GM18526 (cell line): ENCODE measurements around the gene TNRC6C.

Experiments used
- POLR2A ChIP-seq: IDR thresholded peaks from 3 replicates; pipeline ENCODE4 v1.6.1; 2011; ENCODE audit not compliant: insufficient read length; ENCODE audit errors: extremely low read depth

Gene TNRC6C

GRCh38 chr17:78019976-78020716 is 61.6 kb downstream of the TNRC6C start:
- no peak for TF ChIP-seq POLR2A

GRCh38 chr17:78020717-78021108 is 62.2 kb downstream of the TNRC6C start:
- no peak for TF ChIP-seq POLR2A

GRCh38 chr17:78022425-78022824 is 63.9 kb downstream of the TNRC6C start:
- no peak for TF ChIP-seq POLR2A

GRCh38 chr17:78023042-78023441 is 64.5 kb downstream of the TNRC6C start:
- TF ChIP-seq POLR2A, result no peak

GRCh38 chr17:78026381-78026780 is 67.9 kb downstream of the TNRC6C start:
- TF ChIP-seq POLR2A, result no peak

- TF ChIP-seq POLR2A, result no peak
Observed at GRCh38 chr17:78027121-78027520, 68.6 kb downstream of the TNRC6C start.

GRCh38 chr17:78029697-78030096 is 71.2 kb downstream of the TNRC6C start:
- TF ChIP-seq POLR2A, result no peak

- TF ChIP-seq POLR2A, result no peak
Observed at GRCh38 chr17:78031435-78031834, 72.9 kb downstream of the TNRC6C start.

- TF ChIP-seq POLR2A, result no peak
Observed at GRCh38 chr17:78032166-78032565, 73.7 kb downstream of the TNRC6C start.

GRCh38 chr17:78034429-78035091 is 76.1 kb downstream of the TNRC6C start:
- no peak for TF ChIP-seq POLR2A

- TF ChIP-seq POLR2A, result no peak
Observed at GRCh38 chr17:78037280-78037679, 78.8 kb downstream of the TNRC6C start.

GRCh38 chr17:78038748-78039288 is 80.3 kb downstream of the TNRC6C start:
- TF ChIP-seq POLR2A, result no peak

- TF ChIP-seq POLR2A, result no peak
Observed at GRCh38 chr17:78039581-78039980, 81.1 kb downstream of the TNRC6C start.

- no peak for TF ChIP-seq POLR2A
Observed at GRCh38 chr17:78040440-78041385, 82.2 kb downstream of the TNRC6C start.

- no peak for TF ChIP-seq POLR2A
Observed at GRCh38 chr17:78041386-78042179, 83.1 kb downstream of the TNRC6C start.

GRCh38 chr17:78042542-78042941 is 84.0 kb downstream of the TNRC6C start:
- no peak for TF ChIP-seq POLR2A
